HG02759 (cell line): ENCODE data around the gene BAIAP3.
A peak's percentile ranks its signal among the peaks of the same experiment; 100 is the strongest.

Source experiments
- ATAC-seq: cut with Tn5 transposase; IDR thresholded peaks from one replicate; pipeline ENCODE4 v1.9.1; 2021; ENCODE audit warnings: mild to moderate bottlenecking, moderate library complexity; ENCODE audit not compliant: unreplicated experiment

BAIAP3 gene

DNA sequence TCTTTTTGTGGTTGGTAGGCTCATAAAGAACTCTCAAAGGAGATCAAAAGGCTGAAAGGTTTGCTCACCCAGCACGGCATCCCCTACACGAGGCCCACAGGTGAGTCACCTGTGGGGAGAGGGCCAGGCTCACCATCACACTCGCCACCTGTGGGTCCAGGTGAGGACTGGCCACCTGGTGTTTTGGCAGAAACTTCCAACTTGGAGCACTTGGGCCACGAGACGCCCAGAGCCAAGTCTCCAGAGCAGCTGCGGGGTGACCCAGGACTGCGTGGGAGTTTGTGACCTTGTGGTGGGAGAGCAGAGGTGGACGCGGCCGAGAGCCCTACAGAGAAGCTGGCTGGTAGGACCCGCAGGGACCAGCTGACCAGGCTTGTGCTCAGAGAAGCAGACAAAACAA is 29.4 kb downstream of the BAIAP3 start:
- no peak for ATAC-seq

DNA sequence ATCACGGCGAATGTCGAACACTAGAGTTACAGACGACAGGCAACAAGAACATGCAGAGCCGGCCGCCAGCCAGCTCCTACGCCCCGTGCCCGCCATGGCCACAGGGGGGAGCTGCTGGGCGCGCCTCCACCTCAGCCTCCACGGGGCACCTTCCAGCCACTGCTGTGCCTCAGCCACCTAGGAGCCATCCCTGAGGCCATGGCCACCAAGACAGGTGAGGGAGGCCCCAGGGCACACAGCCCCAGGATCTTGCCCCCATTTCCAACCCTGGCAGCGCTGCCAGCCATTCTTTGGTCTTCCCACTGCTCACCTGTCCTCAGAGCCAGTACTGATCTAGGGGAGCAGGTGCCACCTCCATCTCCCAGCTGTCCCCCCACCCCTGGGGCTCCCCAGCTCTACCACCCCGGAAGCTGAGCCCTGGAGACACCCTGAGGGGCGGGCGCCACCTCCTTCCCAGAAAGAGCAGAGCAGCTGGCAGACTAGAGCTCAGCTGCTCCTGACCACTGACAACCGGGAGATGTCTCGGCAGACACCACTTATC is 30.1 kb downstream of the BAIAP3 start:
- ATAC-seq, result no peak

DNA sequence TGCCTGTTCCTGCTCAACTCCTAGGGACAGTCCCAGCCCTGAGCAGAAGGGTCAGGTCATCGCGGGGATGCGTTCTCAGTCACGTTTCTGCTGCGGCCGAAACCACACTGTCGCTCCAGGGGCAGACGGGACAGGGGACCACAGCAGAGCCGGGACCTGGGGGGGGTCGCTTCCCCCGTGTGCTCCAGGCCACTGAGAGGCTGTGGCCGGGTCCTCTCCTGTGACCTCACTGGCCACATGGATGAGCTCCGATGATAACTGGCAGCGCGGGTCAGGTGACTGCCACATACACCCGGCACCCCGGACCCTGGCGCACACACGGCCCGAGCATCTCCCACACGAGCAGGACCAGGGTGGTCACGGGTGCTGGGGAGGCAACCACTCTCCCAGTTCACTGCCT is 31.1 kb downstream of the BAIAP3 start:
- ATAC-seq, result no peak

DNA sequence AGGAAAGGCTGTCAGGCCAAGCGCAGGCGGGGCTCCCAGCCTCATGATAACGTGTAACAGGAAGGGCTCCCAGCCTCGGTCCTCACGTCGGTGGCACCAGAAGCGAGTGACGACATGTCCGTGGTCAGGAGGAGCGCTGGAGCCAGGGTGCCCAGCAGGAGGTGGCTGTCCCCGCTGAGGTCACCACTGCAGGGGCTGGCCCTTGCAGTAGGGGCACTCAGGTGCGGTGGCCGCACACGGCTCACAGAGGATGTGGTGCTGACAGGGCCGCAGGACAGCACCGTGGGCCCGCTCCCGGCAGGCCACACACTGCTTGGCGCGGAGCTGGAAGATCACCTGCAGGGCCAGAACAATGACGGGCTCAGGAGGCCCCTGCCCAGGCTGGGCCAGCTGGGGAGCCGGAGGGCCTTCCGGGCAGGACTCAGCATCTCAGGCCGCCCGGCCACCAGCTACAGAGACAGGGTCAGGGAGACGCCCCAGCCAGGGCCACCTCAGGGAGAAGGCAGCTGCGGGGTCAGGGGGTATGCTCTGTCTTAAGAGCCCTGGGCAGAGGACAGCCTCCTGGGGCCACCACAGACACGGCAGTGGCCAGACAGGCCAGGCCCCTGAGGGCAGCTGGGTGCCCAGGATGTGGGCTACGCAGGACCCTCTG is 32.7 kb downstream of the BAIAP3 start:
- no peak for ATAC-seq

DNA sequence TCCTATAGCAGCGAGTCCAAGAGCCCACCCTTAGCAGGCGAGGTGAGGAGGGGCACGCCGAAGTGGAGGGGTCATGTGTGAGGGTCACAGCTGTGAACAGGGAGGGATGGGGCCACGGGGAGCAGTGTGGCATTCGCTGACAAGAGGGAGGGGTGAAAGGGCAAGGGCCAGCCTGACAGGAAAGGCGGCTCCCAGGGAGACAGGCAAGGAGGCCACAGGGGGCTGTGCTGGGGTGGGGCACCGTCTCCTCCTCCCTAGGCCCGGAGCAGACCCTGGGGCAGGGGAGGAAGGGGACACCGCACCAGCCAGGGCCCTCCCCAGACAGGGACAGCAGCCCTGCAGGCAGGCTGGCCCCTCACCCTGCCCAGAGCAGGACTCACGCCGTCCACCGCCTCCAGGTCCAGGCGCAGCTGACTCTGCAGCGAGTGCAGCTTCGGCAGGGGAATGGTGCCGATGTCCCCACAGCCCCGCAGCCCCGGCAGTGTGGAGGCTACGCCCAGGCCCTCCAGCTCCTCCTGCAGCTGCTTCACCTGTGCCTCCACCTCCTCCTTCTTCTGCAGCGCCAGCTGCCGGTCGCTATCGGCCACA is 33.4 kb downstream of the BAIAP3 start:
- no peak for ATAC-seq

DNA sequence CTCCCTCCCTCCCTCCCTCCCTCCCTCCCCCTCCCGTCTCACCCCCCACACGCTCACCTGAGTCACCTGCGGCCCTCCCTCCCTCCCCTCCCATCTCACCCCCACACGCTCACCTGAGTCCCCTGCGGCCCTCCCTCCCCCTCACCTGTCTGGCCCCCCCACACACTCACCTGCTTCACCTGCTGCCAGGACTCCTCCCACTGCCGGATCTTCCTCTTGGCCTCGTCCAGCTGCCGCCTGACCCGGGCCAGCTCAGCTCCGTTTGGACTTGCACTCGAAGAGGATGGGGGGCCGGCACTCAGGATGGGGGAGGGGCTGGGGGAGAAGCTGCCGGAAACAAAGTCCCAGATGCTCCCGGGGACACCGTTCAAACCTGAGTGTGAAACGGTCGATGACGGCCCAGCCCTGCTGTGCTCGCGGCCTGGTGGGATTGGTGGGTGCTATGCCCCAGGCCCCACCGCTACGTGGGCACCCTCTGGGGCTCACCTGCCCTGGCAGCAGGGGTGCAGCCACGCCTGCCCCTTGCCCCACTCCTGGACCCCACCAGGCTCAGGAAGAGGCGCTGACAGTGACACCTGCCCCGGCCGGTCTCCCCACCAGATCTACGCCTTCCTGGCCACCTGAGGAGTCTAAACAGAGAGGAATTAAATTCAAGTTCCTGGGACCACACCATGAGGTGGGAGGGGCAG is 34.2 kb downstream of the BAIAP3 start:
- no peak for ATAC-seq

DNA sequence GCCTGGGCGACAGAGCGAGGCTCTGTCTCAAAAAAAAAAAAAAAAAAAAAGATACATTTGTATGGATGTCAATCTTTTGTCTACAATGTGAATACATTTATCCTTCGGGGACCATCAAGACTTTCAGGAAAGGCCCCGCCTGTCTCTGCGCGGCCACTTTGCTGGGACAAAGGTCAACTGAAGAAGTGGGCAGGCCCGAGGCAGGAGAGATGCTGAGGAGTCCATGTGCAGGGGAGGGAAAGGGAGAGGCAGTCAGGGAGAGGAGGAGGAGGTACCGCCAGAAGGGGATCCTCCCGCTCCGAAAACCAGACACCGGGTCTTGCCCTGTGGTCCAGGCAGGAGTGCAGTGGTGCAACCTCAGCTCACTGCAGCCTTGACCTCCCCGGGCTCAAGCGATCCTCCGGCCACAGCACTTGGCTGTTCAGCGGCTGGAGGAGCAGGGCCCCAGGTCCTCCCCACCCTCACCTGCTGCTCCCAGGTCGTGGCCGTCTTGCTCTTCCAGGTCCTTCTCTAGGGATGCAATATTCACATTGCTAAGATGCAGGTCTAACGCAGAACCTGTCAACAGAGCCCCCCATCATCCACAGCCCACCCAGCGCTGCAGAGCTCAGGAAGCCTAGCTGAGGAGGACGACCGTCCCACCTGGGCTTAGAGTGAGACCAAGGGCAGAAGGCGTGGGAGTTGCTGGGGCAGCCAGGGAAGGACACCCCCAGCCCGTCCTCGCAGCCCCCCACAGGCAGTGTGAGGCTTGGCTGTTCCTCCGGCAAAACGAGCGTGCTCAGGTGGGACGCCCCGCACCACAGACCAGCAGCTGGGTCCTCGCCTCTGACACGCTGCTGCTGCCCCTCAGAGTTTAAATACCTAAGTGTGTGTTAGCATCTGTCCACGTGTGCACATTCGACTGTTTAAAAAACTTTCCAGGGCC is 37.9 kb downstream of the BAIAP3 start:
- no peak for ATAC-seq

DNA sequence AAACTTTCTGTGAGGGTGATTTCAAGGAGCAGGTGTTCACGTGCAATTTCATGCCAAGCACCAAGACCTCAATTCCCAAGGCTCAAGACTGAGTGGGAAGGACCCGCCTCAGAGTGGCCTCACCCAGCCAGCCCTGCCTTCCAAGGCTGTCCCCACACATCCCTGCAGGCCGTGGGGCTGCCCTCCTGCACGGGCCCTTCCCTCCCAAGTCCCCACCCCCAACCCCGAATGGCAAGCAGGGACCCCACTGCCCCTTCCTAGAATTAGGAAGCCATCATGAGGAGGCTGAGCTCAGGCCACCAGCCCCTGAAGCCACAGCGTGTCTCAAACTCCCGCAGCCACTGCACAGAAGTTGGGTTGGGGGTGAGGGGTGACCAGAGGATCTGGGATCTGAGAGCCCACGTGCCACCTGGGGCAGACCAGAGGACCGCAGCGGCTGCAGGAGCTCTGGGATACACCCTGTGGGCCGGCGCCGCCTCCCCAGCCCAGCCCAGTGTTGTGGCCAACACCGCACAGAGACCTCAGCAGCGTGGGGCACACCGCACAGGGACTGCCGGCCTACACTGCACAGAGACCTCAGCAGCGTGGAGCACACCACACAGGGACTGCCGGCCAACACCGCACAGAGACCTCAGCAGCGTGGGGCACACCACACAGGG is 39.0 kb downstream of the BAIAP3 start:
- no peak for ATAC-seq

DNA sequence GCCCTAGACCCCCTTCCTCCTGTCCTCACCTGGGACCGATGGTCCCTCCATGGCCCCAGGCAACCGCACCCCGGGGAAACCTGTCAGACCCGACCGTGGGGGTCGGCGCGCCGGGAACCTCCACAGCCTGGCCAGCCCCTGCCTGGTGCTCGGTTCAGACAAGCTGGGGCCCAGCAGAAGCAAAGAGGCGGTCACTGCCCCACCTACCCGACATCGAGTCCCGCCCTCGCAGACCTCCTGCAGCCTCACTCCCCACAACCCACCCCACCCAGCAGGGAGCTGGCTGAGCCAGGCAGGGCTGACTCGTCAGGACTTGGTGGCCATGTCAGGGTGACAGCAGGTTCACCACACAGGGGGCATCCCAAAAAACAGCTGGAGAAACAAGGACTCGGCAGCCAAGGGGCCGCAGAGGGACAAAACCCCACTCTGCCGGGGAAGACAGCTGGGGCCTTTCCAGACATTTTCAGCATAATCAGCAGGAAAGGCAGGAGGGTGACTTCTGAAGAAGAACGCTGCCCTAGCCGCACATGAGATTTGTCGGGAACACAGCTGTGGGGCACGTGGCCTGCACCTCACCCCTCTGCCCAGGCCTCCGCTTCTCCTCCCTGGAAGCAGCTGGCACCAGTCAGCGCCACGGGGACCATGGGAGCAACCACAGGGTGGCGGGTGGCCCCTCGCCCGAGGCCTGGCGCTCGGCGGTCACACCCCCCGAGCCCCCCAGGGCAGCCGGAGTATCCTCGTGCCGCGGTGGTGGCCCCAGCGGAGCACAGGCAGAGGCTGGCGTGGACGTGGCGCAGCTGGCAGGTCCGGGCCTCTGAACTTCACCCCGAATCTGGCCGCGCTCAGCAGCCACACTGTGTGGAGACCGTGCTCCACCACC is 41.2 kb downstream of the BAIAP3 start:
- ATAC-seq, result no peak

DNA sequence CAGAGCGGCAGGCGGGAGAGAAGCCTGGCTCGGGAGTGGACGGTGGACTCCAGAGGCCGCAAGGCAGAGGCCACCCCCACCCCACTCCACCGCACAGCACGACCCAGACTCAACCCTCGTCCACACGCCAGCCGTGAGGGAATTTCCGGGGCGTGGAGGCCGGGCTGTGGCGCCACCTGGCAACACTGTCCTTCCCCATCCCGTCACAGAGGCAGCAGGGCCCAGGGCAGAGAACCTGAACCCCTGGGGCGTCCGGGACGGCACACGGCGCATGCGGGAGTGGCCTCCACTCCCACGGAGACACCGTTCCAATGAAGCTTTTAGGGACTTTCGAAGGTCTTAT is 41.8 kb downstream of the BAIAP3 start:
- no peak for ATAC-seq

DNA sequence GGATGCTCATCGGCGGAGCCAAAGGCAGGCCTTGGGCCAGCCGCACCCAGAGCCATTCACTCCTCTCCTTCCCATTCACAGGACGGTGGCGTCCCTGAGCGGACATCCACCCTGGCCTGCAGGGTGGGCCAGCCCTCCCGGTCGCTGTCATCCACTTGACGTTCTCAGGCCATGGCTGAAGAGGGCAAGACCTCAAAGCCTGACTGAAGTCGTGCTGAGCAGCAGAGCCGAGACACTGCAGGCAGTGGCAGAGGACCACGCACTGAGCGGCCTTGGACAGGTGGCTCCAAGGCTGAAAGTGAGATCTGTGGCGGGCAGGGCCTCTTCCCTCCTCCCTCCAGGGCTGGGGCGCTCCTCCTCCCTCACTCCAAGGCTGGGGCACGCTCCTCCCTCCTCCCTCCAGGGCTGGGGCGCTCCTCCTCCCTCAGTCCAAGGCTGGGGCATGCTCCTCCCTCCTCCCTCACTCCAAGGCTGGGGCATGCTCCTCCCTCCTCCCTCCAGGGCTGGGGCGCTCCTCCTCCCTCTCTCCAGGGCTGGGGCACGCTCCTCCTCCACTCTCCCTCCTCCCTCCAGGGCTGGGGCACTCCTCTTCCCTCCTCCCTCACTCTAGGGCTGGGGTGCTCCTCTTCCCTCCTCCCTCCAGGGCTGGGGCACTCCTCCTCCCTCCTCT is 42.4 kb downstream of the BAIAP3 start:
- no peak for ATAC-seq

DNA sequence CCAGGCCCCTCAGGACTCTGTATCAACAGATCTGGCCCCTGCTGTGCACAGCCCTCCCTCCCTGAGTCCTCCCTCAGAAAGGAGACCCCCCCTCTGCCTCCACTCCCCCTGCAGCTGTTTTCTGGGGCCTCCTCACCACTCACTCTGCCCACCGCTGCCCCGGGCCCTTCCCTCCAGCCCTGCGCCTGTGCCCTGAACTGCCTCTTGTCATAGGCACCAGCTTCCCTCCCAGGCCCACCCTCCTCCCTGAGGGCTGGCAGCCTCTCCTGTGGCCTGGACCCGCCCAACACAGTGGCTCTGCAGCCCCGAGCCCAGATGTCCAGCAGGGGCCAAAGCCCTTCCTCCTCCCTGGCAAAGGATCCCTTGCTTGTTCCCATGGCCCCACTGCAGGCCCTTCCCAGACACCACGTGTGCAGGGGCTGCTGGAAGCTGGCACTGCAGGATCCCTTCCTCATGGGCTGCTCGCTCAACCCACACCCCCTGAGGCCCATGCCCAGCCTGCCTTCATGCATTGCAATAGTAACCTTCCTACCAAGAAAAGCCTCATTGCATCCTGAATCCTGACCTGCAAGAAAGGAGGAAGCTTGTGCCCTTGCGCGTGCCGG is 44.1 kb downstream of the BAIAP3 start:
- no peak for ATAC-seq

DNA sequence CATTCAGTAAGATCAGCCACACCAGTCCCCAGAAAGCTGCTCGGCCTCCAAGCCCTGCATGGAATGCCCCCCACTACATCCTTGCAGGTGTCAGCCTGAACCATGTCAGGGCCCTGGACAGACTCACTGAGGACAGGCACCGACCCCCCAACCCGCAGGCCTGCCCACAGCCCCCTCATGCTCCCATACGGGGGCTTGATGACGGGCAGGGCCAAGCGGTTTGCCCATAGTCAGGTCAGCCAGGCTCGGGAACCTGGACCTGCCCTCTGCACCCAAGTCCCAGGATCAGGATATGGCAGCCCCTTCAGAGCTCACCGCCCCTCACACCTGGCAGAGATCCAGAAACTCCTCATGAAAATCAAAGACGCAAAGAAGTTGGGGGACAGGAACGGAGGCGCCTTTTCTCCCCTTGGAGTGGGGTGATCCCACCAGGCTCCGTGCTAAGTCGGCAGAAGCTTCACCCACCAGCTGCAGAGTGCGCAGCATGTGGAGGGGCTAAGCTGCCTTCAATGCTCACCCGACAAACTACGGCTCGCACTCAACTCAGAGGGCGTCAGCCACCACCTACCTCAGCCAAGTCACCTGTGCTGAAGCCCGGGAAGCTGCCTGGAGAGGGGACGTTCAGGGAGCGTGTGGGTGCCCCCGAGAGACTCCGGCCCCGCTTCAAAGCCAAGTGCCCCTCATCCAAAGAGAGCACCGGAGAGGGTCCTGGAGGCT is 44.8 kb downstream of the BAIAP3 start:
- no peak for ATAC-seq

DNA sequence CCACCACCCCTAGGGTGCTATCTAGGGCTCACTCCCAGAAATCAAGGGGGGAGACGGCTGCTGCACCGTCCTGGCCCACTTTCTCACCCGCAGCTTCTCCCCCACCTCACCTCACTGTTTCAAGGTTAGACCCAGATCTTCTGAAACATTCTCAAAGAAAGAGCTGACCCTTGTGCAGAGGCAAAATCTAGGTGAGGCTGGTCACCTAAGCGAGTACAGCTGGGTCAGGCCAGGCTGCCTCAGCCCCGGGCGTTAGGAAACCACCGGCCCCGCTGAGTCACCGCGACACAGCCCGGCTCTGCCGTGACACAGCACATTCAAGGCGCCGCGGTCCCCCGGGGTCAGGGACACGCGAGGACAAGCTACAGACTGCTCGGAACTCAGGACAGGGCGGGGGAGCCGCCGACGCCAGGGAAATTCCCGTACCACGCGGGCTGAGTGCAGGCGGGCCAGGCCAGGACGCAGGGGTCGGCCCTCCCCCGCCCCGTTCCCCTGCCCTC is 45.4 kb downstream of the BAIAP3 start:
- ATAC-seq, result peak; percentile 60

DNA sequence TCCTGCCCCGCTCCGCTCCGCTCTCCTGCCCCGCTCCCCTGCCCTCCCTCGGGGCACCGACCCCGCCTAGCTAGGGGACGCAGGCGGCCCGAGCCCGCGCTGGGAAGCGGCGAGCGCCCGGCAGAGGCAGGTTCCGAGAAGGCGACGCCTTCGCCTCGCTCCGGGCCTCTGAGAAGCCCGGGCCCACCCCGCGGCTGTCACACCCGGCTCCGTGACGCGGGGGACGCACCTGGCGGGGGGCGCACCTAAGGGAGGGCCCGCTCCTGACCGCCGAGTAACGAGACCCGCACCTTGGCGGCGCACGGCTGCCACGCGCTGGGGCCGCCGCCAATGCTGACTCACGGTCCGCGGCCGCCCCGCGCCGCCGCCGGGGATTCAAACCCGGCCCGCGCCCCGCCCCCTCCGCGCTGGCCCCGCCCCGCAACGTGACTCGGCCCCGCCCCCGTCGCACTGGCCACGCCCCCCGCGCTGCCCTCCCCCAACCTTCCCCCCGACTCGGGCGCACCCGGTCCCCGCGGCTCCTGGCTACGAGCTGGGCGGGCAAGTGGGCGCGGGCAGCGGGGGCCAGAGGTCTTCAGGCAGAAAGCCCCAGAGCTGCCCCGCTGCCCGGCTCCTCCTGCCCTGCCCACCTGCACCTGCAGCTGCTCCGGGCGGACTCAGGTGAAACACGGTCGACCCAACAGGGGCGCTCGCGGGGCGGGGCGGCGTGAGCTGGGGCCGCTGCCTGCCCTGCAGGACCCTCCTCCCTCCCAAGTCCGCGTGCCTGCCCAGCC is 46.0 kb downstream of the BAIAP3 start:
- peak; percentile 56 for ATAC-seq

DNA sequence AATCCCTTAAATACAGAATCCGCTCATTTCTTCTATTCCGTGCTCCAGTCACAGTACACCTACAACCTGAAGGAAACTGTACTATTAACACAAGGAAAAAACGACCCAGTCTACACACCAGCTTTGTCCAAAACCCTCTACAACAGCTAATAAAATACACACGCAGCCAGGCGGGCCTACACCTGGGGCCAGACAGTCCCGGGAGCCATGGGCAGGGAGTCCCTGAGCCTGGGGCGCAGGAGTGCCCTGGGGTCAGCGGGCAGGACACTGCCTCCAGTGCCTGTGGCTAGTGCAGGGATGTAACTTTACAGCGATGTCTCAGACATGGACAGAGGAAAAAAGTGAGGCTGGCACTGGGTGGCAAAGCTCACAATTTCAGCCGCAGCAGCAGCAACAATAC is 46.8 kb downstream of the BAIAP3 start:
- ATAC-seq, result no peak
